ENCODE results near the gene TTLL3. TPM values are rescaled to one million over a fixed set of nuclear protein-coding genes. Genes with fewer than 3 reads are reported as not detected.

Gene TTLL3
- total RNA-seq, 1 experiment from 2014 or later, result 14.6 TPM

- Mint-ChIP-seq H3K36me3 (ENCODE audit: insufficient read depth, unreplicated experiment) (peaks cover 61% of the 10 kb centered on the region), H3K27me3 (ENCODE audit: insufficient read depth, unreplicated experiment) (no peaks in the 10 kb centered on the region), H3K27ac (ENCODE audit: low read depth, unreplicated experiment) (peak overlapping the region; percentile 100), H3K4me1 (ENCODE audit: insufficient read depth, unreplicated experiment) (peaks cover 31% of the 10 kb centered on the region), H3K9me3 (ENCODE audit: unreplicated experiment) (no peaks in the 10 kb centered on the region), H3K4me3 (ENCODE audit: unreplicated experiment) (peak overlapping the region; percentile 98)
- intact Hi-C loops (cut with micrococcal nuclease), result loop anchor here (5.0 kb wide), 1 partner anchor 76 kb away; no protein-coding TSS in a partner anchor
- ChIA-PET POLR2A (interaction anchor here (0.7 to 2.2 kb wide), 41 partner anchors 8 to 527 kb away, joined by 3 to 35 read pairs (median 4); partner anchors contain the start of genes BRPF1, CRELD1, EMC3 and IL17RC), CTCF (interaction anchor here (0.6 to 1.2 kb wide), 5 partner anchors 60 to 236 kb away, joined by 3 to 4 read pairs (median 3); partner anchors contain the start of genes FANCD2 and MTMR14)
- no peak for TF ChIP-seq CTCF (IDR thresholded peaks at IDR 0.05; ENCODE audit: unreplicated experiment)
- TSS peak; percentile 46 for BruUV-seq (replicated peaks)
- no peak for DNase-seq (ENCODE audit: unreplicated experiment)
Observed at GRCh38 chr3:9793161-9793781, 16.8 kb upstream of the TTLL3 start.

GRCh38 chr3:9794400-9794799 lies 15.7 kb upstream of the TTLL3 start:
- CTCF ChIA-PET, result interaction anchor here (1.9 kb wide), 1 partner anchor 8 kb away, joined by 4 read pairs; no protein-coding TSS in a partner anchor
- peak overlapping the region; percentile 98 for H3K4me3 Mint-ChIP-seq (ENCODE audit: unreplicated experiment)
- no peak for TF ChIP-seq CTCF (IDR thresholded peaks at IDR 0.05; ENCODE audit: unreplicated experiment)
- intact Hi-C loops (cut with micrococcal nuclease), result loop anchor here (5.0 kb wide), 1 partner anchor 77 kb away; no protein-coding TSS in a partner anchor
- no peaks in the 10 kb centered on the region for H3K9me3 Mint-ChIP-seq (ENCODE audit: unreplicated experiment)
- no peak for DNase-seq (ENCODE audit: unreplicated experiment)
- no peaks in the 10 kb centered on the region for H3K27me3 Mint-ChIP-seq (ENCODE audit: insufficient read depth, unreplicated experiment)
- peaks cover 66% of the 10 kb centered on the region for H3K36me3 Mint-ChIP-seq (ENCODE audit: insufficient read depth, unreplicated experiment)
- POLR2A ChIA-PET, result interaction anchor here (1.9 to 2.2 kb wide), 2 partner anchors 10 to 152 kb away, joined by 9 to 18 read pairs; no protein-coding TSS in a partner anchor
- H3K4me1 Mint-ChIP-seq (ENCODE audit: insufficient read depth, unreplicated experiment), result peaks cover 31% of the 10 kb centered on the region
- H3K27ac Mint-ChIP-seq (ENCODE audit: low read depth, unreplicated experiment), result peak overlapping the region; percentile 31
- BruUV-seq (replicated peaks), result no TSS peak

GRCh38 chr3:9795207-9795606 lies 14.9 kb upstream of the TTLL3 start:
- H3K36me3 Mint-ChIP-seq (ENCODE audit: insufficient read depth, unreplicated experiment), result peaks cover 66% of the 10 kb centered on the region
- ChIA-PET CTCF (interaction anchor here (0.6 to 1.9 kb wide), 4 partner anchors 9 to 151 kb away, joined by 3 to 4 read pairs (median 4); no protein-coding TSS in a partner anchor), POLR2A (interaction anchor here (1.6 kb wide), 1 partner anchor 13 kb away, joined by 5 read pairs; no protein-coding TSS in a partner anchor)
- TF ChIP-seq CTCF (IDR thresholded peaks at IDR 0.05; ENCODE audit: unreplicated experiment), result no peak
- intact Hi-C loops (cut with micrococcal nuclease), result no loop called here
- peak overlapping the region; percentile 54 for H3K4me3 Mint-ChIP-seq (ENCODE audit: unreplicated experiment)
- no peaks in the 10 kb centered on the region for H3K9me3 Mint-ChIP-seq (ENCODE audit: unreplicated experiment)
- no peak overlapping the region for H3K27ac Mint-ChIP-seq (ENCODE audit: low read depth, unreplicated experiment)
- no peaks in the 10 kb centered on the region for H3K27me3 Mint-ChIP-seq (ENCODE audit: insufficient read depth, unreplicated experiment)
- no TSS peak for BruUV-seq (replicated peaks)
- H3K4me1 Mint-ChIP-seq (ENCODE audit: insufficient read depth, unreplicated experiment), result peaks cover 27% of the 10 kb centered on the region
- DNase-seq (ENCODE audit: unreplicated experiment), result no peak

GRCh38 chr3:9797196-9797945 lies 12.7 kb upstream of the TTLL3 start:
- TF ChIP-seq CTCF (IDR thresholded peaks at IDR 0.05; ENCODE audit: unreplicated experiment), result no peak
- H3K27me3 Mint-ChIP-seq (ENCODE audit: insufficient read depth, unreplicated experiment), result no peaks in the 10 kb centered on the region
- peaks cover 76% of the 10 kb centered on the region for H3K36me3 Mint-ChIP-seq (ENCODE audit: insufficient read depth, unreplicated experiment)
- DNase-seq (ENCODE audit: unreplicated experiment), result no peak
- CTCF ChIA-PET, result no interaction called here
- peaks cover 18% of the 10 kb centered on the region for H3K4me1 Mint-ChIP-seq (ENCODE audit: insufficient read depth, unreplicated experiment)
- no peaks in the 10 kb centered on the region for H3K9me3 Mint-ChIP-seq (ENCODE audit: unreplicated experiment)
- POLR2A ChIA-PET, result interaction anchor here (0.9 to 1.0 kb wide), 2 partner anchors 12 to 38 kb away, joined by 3 read pairs; no protein-coding TSS in a partner anchor
- no peak overlapping the region for H3K27ac Mint-ChIP-seq (ENCODE audit: low read depth, unreplicated experiment)
- intact Hi-C loops (cut with micrococcal nuclease), result no loop called here
- H3K4me3 Mint-ChIP-seq (ENCODE audit: unreplicated experiment), result no peak overlapping the region
- BruUV-seq (replicated peaks), result no TSS peak
